H9 (cell line): ENCODE data around the gene CCDC124. TPM values are rescaled to one million over a fixed set of nuclear protein-coding genes. Genes with fewer than 3 reads are reported as not detected.

Experiments
- DNase-seq: peaks from one replicate; pipeline ENCODE4 v3.0.0-alpha.2; 2017
- H2AFZ ChIP-seq: one replicate; pipeline ENCODE4 v1.6.1; 2013; ENCODE audit warnings: mild to moderate bottlenecking, low read length, control low read depth, moderate library complexity
- H2AK5ac ChIP-seq: 2 replicates; pipeline ENCODE4 v1.6.1; 2013; ENCODE audit warnings: low read length, control low read depth, mixed read lengths; ENCODE audit not compliant: insufficient read length
- H2BK120ac ChIP-seq: one replicate; pipeline ENCODE4 v1.6.1; 2013; ENCODE audit warnings: low read depth, mild to moderate bottlenecking, low read length, control low read depth, inconsistent platforms; ENCODE audit not compliant: poor library complexity, severe bottlenecking
- H2BK12ac ChIP-seq: 2 replicates; pipeline ENCODE4 v1.6.1; 2013; ENCODE audit warnings: low read length, control low read depth, mixed read lengths, low read depth; ENCODE audit not compliant: insufficient read length
- H2BK15ac ChIP-seq: 2 replicates; pipeline ENCODE4 v1.6.1; 2013; ENCODE audit warnings: low read depth, low read length, control low read depth
- H2BK20ac ChIP-seq: one replicate; pipeline ENCODE4 v1.6.1; 2013; ENCODE audit warnings: low read depth, mild to moderate bottlenecking, low read length, control low read depth, inconsistent platforms; ENCODE audit not compliant: poor library complexity, severe bottlenecking
- H2BK5ac ChIP-seq: 2 replicates; pipeline ENCODE4 v1.6.1; 2013; ENCODE audit warnings: low read length, control low read depth, mixed read lengths; ENCODE audit not compliant: insufficient read length
- H3K14ac ChIP-seq: 2 replicates; pipeline ENCODE4 v1.6.1; 2013; ENCODE audit warnings: low read length, control low read depth; ENCODE audit not compliant: insufficient read depth
- H3K18ac ChIP-seq: 2 replicates; pipeline ENCODE4 v1.6.1; 2013; ENCODE audit warnings: low read depth, mild to moderate bottlenecking, mixed read lengths, low read length, control low read depth; ENCODE audit not compliant: insufficient read length
- H3K23ac ChIP-seq: 2 replicates; pipeline ENCODE4 v1.6.1; 2013; ENCODE audit warnings: low read length, control low read depth, mixed read lengths, low read depth; ENCODE audit not compliant: insufficient read length
- H3K23me2 ChIP-seq: 2 replicates; pipeline ENCODE4 v1.6.1; 2013; ENCODE audit warnings: low read depth, mild to moderate bottlenecking, mixed read lengths, low read length, control low read depth; ENCODE audit not compliant: insufficient read length, poor library complexity, severe bottlenecking
- H3K27ac ChIP-seq: 2 replicates; pipeline ENCODE4 v1.5.1; 2013; ENCODE audit warnings: low read length, control low read depth, mixed read lengths, low read depth; ENCODE audit not compliant: insufficient read length
- H3K27me3 ChIP-seq: 2 replicates; pipeline ENCODE4 v1.6.1; 2013; ENCODE audit warnings: low read length, control low read depth, inconsistent platforms; ENCODE audit not compliant: insufficient read depth
- H3K4ac ChIP-seq: 2 replicates; pipeline ENCODE4 v1.6.1; 2013; ENCODE audit warnings: low read depth, mild to moderate bottlenecking, control low read depth, inconsistent platforms, low read length, moderate library complexity
- H3K4me1 ChIP-seq: 2 replicates; pipeline ENCODE4 v1.6.1; 2013; ENCODE audit warnings: low read length, control low read depth, inconsistent platforms; ENCODE audit not compliant: insufficient read depth
- H3K4me2 ChIP-seq: 2 replicates; pipeline ENCODE4 v1.6.1; 2013; ENCODE audit warnings: low read length, control low read depth, mixed read lengths; ENCODE audit not compliant: insufficient read length, insufficient read depth
- H3K56ac ChIP-seq: 2 replicates; pipeline ENCODE4 v1.6.1; 2013; ENCODE audit warnings: low read depth, mild to moderate bottlenecking, mixed read lengths, low read length, control low read depth; ENCODE audit not compliant: insufficient read length
- H3K79me1 ChIP-seq: 2 replicates; pipeline ENCODE4 v1.6.1; 2013; ENCODE audit warnings: low read depth, mild to moderate bottlenecking, moderate library complexity, low read length, control low read depth, inconsistent platforms; ENCODE audit not compliant: insufficient read depth, poor library complexity, severe bottlenecking
- H3K79me2 ChIP-seq: 2 replicates; pipeline ENCODE4 v1.6.1; 2013; ENCODE audit warnings: low read length, control low read depth, inconsistent platforms; ENCODE audit not compliant: insufficient read depth
- H3K9ac ChIP-seq: 2 replicates; pipeline ENCODE4 v1.6.1; 2013; ENCODE audit warnings: low read length, control low read depth, mixed read lengths; ENCODE audit not compliant: insufficient read length; ENCODE audit errors: extremely low read depth
- H3K9me3 ChIP-seq: one replicate; pipeline ENCODE4 v1.6.1; 2013; ENCODE audit warnings: low read depth, low read length, inconsistent platforms; ENCODE audit not compliant: control insufficient read depth
- H3T11ph ChIP-seq: one replicate; pipeline ENCODE4 v1.6.1; 2013; ENCODE audit warnings: mild to moderate bottlenecking, low read length, control low read depth, inconsistent platforms
- H4K20me1 ChIP-seq: one replicate; pipeline ENCODE4 v1.6.1; 2013; ENCODE audit not compliant: control insufficient read depth, insufficient read length, insufficient read depth
- H4K5ac ChIP-seq: 2 replicates; pipeline ENCODE4 v1.6.1; 2013; ENCODE audit warnings: low read depth, mild to moderate bottlenecking, mixed read lengths, low read length, control low read depth; ENCODE audit not compliant: insufficient read length
- H4K8ac ChIP-seq: replicated peaks from 2 replicates; pipeline ENCODE4 v1.6.1; 2013; ENCODE audit warnings: low read length, control low read depth, mixed read lengths, low read depth; ENCODE audit not compliant: insufficient read length
- H4K91ac ChIP-seq: 2 replicates; pipeline ENCODE4 v1.6.1; 2013; ENCODE audit warnings: low read depth, mild to moderate bottlenecking, moderate library complexity, mixed read lengths, low read length, control low read depth; ENCODE audit not compliant: insufficient read length
- H3K27ac Mint-ChIP-seq, 3 experiments: 2 replicates in 2 of 3; 3 replicates in 1 of 3; pipeline ENCODE4 v1.8.0; 2020 to 2021; ENCODE audit warnings: mixed read lengths in 3 of 3, mild to moderate bottlenecking in 1 of 3, moderate library complexity in 1 of 3
- H3K27me3 Mint-ChIP-seq: 2 replicates; pipeline ENCODE4 v1.8.0; 2021; ENCODE audit warnings: low read depth, mild to moderate bottlenecking, moderate library complexity, mixed read lengths
- H3K36me3 Mint-ChIP-seq, 3 experiments: 2 replicates in 2 of 3; 3 replicates in 1 of 3; pipeline ENCODE4 v1.8.0; 2020 to 2021; ENCODE audit warnings: low read depth in 3 of 3, mixed read lengths in 3 of 3; ENCODE audit not compliant: insufficient read depth in 1 of 3
- H3K4me1 Mint-ChIP-seq, 2 experiments: 2 replicates each; pipeline ENCODE4 v1.8.0; 2020; ENCODE audit warnings: mixed read lengths in 2 of 2
- H3K4me3 Mint-ChIP-seq, 2 experiments: 2 replicates in 1 of 2; 3 replicates in 1 of 2; pipeline ENCODE4 v1.8.0; 2020 to 2021; ENCODE audit warnings: mild to moderate bottlenecking in 2 of 2, mixed read lengths in 2 of 2, moderate library complexity in 1 of 2
- H3K9me3 Mint-ChIP-seq, 2 experiments: 2 replicates in 1 of 2; 3 replicates in 1 of 2; pipeline ENCODE4 v1.8.0; 2020; ENCODE audit warnings: mild to moderate bottlenecking in 2 of 2, mixed read lengths in 2 of 2, moderate library complexity in 1 of 2
- WGBS: extraction: QIAGEN DNeasy Blood & Tissue Kit; methylation state at CpG from one replicate; pipeline ENCODE4 v1.1.7; 2013; ENCODE audit warnings: missing lambda C conversion rate, low lambda C conversion rate, mixed read lengths; ENCODE audit not compliant: insufficient read length; ENCODE audit errors: extremely low coverage; 5-methylcytosine and 5-hydroxymethylcytosine counted together
- total RNA-seq: library from RNA; stranded (reverse); gene quantifications from 2 replicates; pipeline ENCODE4 v1.2.1, GENCODE V29; 2021
- TF ChIP-seq, protein P1 (sequence below): fragments of 200-600 bp; sonication (generic); conservative IDR thresholded peaks from 3 replicates; pipeline ENCODE4 v1.8.0; 2021; ENCODE audit warnings: antibody characterized with exemption, mild to moderate bottlenecking

The CCDC124 gene
- total RNA-seq, 1 experiment from 2014 or later, result 119 TPM

DNA sequence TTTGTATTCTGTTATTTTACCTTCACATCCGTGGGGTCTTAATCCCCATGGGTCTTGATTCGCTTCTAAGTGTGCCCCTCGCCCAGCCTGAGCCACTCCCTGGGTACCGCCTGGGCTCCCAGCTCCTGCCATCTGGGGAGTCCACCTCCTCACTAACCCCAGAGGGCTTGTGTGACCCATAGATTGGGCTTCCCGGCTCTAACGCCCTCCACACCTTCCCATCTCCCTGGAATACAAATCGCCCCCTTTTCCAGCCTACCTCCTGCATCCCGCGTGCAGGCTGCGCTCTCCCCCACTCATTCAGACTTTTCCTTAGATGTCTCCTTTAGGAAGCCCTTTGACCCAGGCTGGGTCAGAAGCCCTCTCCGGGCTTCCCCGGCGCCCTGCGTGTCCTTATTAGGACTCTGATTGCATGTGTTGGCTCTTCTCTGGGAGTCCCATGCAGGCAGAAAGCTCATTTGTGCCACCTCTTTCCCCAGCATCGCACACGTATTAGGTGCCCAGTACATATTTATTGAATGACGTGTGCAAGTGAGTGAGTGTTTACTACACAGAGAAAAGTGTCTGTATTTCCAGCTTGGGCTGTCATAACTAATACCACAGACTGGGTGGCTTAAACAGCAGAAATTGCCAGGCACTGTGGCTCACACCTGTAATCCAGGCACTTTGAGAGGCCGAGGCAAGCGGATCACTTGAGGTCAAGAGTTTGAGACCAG lies 757 bp downstream of the CCDC124 start:
- Mint-ChIP-seq H3K4me1 (peaks cover 11 to 14% of the 10 kb centered on the region in 2 experiments), H3K36me3 (peaks cover 0 to 11% (median 7%) of the 10 kb centered on the region in 3 experiments; a peak in 3 of 7 replicates), H3K27me3 (peaks cover 7% of the 10 kb centered on the region), H3K4me3 (peak overlapping the region; percentile 90 to 94), H3K27ac (peak overlapping the region; percentile 62 to 99 (median 75); a peak in 5 of 7 replicates), H3K9me3 (no peaks in the 10 kb centered on the region)
- H2BK20ac ChIP-seq, result no peak overlapping the region
- H2BK12ac ChIP-seq, result no peak overlapping the region
- no peak overlapping the region for H2BK5ac ChIP-seq
- no peak overlapping the region for H4K5ac ChIP-seq
- H3K14ac ChIP-seq, result peak overlapping the region; percentile 41; the same call in 1 of the 2 replicates
- peaks cover 2% of the 10 kb centered on the region; the same call in 1 of the 2 replicates for H3K79me2 ChIP-seq
- H3K23me2 ChIP-seq, result peaks cover 12% of the 10 kb centered on the region
- TF ChIP-seq, protein P1, sequence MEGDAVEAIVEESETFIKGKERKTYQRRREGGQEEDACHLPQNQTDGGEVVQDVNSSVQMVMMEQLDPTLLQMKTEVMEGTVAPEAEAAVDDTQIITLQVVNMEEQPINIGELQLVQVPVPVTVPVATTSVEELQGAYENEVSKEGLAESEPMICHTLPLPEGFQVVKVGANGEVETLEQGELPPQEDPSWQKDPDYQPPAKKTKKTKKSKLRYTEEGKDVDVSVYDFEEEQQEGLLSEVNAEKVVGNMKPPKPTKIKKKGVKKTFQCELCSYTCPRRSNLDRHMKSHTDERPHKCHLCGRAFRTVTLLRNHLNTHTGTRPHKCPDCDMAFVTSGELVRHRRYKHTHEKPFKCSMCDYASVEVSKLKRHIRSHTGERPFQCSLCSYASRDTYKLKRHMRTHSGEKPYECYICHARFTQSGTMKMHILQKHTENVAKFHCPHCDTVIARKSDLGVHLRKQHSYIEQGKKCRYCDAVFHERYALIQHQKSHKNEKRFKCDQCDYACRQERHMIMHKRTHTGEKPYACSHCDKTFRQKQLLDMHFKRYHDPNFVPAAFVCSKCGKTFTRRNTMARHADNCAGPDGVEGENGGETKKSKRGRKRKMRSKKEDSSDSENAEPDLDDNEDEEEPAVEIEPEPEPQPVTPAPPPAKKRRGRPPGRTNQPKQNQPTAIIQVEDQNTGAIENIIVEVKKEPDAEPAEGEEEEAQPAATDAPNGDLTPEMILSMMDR, result no peak
- peaks cover 3% of the 10 kb centered on the region; the same call in 1 of the 2 replicates for H3K4me1 ChIP-seq
- H3K9ac ChIP-seq, result peak overlapping the region; percentile 61
- no peak overlapping the region for H3K23ac ChIP-seq
- no peak overlapping the region for H3T11ph ChIP-seq
- no peak overlapping the region for H2BK120ac ChIP-seq
- H3K27me3 ChIP-seq, result no peaks in the 10 kb centered on the region
- no peak overlapping the region for H3K56ac ChIP-seq
- no peak overlapping the region for H2AK5ac ChIP-seq
- H3K18ac ChIP-seq, result peak overlapping the region; percentile 16
- H4K20me1 ChIP-seq, result peaks cover 2% of the 10 kb centered on the region
- no peaks in the 10 kb centered on the region for H3K79me1 ChIP-seq
- H2BK15ac ChIP-seq, result no peak overlapping the region
- H3K4me2 ChIP-seq, result peak overlapping the region; percentile 71
- no CpG with 5 or more reads among the region's 19 CpGs for WGBS
- H2AFZ ChIP-seq, result no peak overlapping the region
- no peak overlapping the region for H4K8ac ChIP-seq
- DNase-seq, result no peak
- H4K91ac ChIP-seq, result no peak overlapping the region
- no peak overlapping the region for H3K27ac ChIP-seq
- H3K4ac ChIP-seq, result no peak overlapping the region
- H3K9me3 ChIP-seq, result no peaks in the 10 kb centered on the region
